ENCODE measurements around the gene LINS1. TPM values are rescaled to one million over a fixed set of nuclear protein-coding genes. Genes with fewer than 3 reads are reported as not detected.
A peak's percentile ranks its signal among the peaks of the same experiment; 100 is the strongest.

Gene LINS1
- total and polyA plus RNA-seq, 8 donors, result 12.0 to 31.6 (median 23.9) TPM

DNA sequence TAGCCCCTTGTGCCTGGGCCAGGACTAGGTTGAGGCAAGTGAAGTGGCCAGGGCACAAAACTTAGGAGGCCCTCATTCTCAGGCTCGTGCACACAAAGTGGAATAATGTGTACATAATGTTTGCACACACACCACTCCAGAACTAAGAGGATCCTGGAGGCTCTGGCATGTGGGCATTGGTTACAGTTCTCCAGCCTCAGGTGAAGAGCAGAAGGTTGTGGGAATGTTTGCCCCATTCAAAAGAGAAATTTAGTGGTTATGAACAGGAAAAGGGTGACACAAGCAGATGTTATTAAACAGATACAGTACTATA lies 31.7 kb upstream of the LINS1 start:
- H3K36me3 ChIP-seq, result peaks cover 0 to 33% of the 10 kb centered on the region in 2 donors
- H3K27me3 ChIP-seq, result no peaks in the 10 kb centered on the region
- peaks cover 0 to 15% of the 10 kb centered on the region in 2 donors for H3K4me1 ChIP-seq
- DNase-seq (peak in 1 of 4 donors; percentile 20), ATAC-seq (peak; percentile 89)
- no peaks in the 10 kb centered on the region for H3K9me3 ChIP-seq
- no peak overlapping the region for H3K4me3 ChIP-seq
- TF ChIP-seq, protein P1, sequence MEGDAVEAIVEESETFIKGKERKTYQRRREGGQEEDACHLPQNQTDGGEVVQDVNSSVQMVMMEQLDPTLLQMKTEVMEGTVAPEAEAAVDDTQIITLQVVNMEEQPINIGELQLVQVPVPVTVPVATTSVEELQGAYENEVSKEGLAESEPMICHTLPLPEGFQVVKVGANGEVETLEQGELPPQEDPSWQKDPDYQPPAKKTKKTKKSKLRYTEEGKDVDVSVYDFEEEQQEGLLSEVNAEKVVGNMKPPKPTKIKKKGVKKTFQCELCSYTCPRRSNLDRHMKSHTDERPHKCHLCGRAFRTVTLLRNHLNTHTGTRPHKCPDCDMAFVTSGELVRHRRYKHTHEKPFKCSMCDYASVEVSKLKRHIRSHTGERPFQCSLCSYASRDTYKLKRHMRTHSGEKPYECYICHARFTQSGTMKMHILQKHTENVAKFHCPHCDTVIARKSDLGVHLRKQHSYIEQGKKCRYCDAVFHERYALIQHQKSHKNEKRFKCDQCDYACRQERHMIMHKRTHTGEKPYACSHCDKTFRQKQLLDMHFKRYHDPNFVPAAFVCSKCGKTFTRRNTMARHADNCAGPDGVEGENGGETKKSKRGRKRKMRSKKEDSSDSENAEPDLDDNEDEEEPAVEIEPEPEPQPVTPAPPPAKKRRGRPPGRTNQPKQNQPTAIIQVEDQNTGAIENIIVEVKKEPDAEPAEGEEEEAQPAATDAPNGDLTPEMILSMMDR (IDR thresholded peaks at IDR 0.05), result no peak
- H3K27ac ChIP-seq, result no peak overlapping the region
- intact Hi-C loops (cut with DNase I), result no loop called here

DNA sequence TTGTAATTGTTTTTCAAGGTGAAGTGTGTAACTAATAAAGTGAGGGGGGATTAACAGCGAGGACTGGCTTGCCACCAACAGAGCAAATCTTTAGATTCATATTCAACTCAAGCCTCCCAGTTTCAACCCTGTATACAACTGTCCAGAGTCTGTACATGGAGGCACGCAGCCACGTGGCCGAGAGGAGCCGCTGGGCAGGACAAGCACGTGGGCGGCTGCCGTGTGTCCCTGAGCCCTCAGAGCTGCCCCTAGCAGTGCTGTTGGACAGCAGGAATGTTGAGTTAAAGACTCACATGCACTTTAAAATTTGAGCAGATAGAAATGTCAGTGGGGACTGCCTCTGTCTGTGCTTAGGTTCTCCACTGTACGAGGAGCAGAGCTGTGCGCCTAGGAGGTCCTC lies 29.8 kb upstream of the LINS1 start:
- DNase-seq (peak in 1 of 4 donors; percentile 37), ATAC-seq (no peak)
- Histone ChIP-seq H3K4me1 (peaks cover 0 to 8% of the 10 kb centered on the region in 2 donors), H3K36me3 (peaks cover 0 to 33% of the 10 kb centered on the region in 2 donors), H3K9me3 (no peaks in the 10 kb centered on the region), H3K27ac (no peak overlapping the region), H3K4me3 (no peak overlapping the region), H3K27me3 (no peaks in the 10 kb centered on the region)
- intact Hi-C loops (cut with DNase I), result no loop called here
- TF ChIP-seq, protein P1 (IDR thresholded peaks at IDR 0.05), result no peak

DNA sequence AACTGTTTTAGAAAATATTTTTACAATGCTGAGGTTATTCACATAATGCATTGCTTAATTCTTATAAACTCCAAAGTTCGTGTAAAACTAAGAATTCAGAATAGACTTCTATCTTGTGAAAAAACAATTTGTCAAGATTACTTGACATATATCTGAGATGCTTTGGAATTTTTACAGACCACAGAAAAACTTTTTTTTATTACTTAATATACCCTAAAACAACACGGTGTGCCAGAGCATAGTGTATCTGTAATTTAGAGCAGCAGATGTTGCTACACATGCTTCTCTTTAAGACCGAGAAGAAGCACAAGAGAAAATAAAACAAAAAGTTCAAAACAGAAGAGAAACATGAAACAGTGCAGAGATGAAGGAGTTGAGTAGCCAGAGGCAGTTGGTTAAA lies 26.8 kb upstream of the LINS1 start:
- Histone ChIP-seq H3K9me3 (no peaks in the 10 kb centered on the region), H3K36me3 (peaks cover 0 to 33% of the 10 kb centered on the region in 2 donors), H3K4me3 (no peak overlapping the region), H3K4me1 (peaks cover 0 to 6% of the 10 kb centered on the region in 2 donors), H3K27ac (no peak overlapping the region), H3K27me3 (no peaks in the 10 kb centered on the region)
- TF ChIP-seq, protein P1 (IDR thresholded peaks at IDR 0.05), result no peak
- ATAC-seq, result no peak
- intact Hi-C loops (cut with DNase I), result loop anchor here in 1 of 2 donors (5.0 kb wide), 2 partner anchors 244 to 374 kb away; no protein-coding TSS in a partner anchor
- DNase-seq, result no peak

DNA sequence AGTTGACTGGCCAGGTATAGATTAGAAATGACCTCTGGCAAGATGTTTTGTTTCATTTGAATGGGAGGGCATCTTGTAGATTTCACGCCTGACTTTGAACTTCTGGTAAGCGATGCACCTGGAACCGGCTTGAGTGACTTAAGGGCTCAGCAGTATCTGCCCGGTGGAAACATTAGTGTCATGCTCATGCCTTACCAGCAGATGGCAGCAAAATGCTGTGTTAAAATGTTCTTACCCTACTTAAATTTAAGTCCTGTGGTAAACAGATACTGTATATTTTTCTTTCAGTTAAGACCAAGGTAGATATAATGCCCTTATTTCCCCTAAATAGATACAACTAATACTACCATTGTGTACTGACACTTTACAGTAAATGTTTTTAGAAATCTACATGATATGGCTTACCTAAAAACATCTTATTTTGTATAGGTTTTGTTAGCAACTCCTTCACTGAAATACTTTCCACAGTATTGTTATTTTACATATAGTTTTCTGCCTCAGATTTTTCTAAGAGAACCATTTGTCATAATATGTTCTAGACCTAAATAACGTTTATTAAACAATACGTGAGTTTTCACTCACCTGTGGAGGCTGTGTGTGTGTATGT lies 25.9 kb upstream of the LINS1 start:
- ATAC-seq (peak; percentile 99), DNase-seq (peak in 3 of 4 donors; percentile 43 to 83 (median 75))
- intact Hi-C loops (cut with DNase I), result loop anchor here in 1 of 2 donors (5.0 kb wide), 2 partner anchors 244 to 374 kb away; no protein-coding TSS in a partner anchor
- Histone ChIP-seq H3K27me3 (no peaks in the 10 kb centered on the region), H3K27ac (no peak overlapping the region), H3K9me3 (no peaks in the 10 kb centered on the region), H3K36me3 (peaks cover 0 to 33% of the 10 kb centered on the region in 2 donors), H3K4me1 (peaks cover 0 to 5% of the 10 kb centered on the region in 2 donors), H3K4me3 (no peak overlapping the region)
- TF ChIP-seq, protein P1 (IDR thresholded peaks at IDR 0.05), result peak; percentile 84 to 92

DNA sequence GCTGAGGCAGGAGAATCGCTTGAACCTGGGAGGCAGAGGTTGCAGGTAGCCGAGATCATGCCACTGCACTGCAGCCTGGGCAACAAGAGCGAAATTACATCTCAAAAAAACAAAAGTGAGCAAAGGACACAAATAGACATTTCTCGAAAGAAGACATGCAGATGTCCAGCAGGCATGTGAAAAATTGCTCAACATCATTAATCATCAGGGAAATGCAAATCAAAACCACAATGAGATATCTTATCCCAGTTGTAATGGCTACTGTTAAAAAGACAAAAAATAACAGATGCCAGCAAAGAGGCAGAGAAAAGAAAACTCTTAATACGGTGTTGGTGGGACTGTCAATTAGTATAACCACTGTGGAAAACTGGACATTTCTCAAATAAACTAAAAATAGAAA lies 21.3 kb upstream of the LINS1 start:
- TF ChIP-seq, protein P1 (IDR thresholded peaks at IDR 0.05), result no peak
- no peak for DNase-seq

More for the DNA sequence above, 21.3 kb upstream of the LINS1 start:
- H3K27ac ChIP-seq, result no peak overlapping the region
- peaks cover 0 to 18% of the 10 kb centered on the region in 2 donors for H3K36me3 ChIP-seq
- H3K9me3 ChIP-seq, result no peaks in the 10 kb centered on the region
- H3K4me3 ChIP-seq, result no peak overlapping the region
- no peaks in the 10 kb centered on the region for H3K27me3 ChIP-seq
- no peak for ATAC-seq
- intact Hi-C loops (cut with DNase I), result no loop called here
- peaks cover 0 to 5% of the 10 kb centered on the region in 2 donors for H3K4me1 ChIP-seq
